ENCODE measurements around the gene YY2.

YY2 gene

GRCh38 chrX:21838937-21839333, 16.9 kb upstream of the YY2 start:
- no peaks in the 10 kb centered on the region for H3K27me3 ChIP-seq
- H3K27ac ChIP-seq, result peak overlapping the region; percentile 88
- no peaks in the 10 kb centered on the region for H3K4me1 ChIP-seq
- no peaks in the 10 kb centered on the region for H3K9me3 ChIP-seq
- H4K20me1 ChIP-seq, result no peaks in the 10 kb centered on the region
- peak overlapping the region; percentile 37 for H3K4me2 ChIP-seq
- H3K9ac ChIP-seq, result peak overlapping the region; percentile 84
- no peak for TF ChIP-seq Cebpa-rat (IDR thresholded peaks at IDR 0.05)
- H3K36me3 ChIP-seq, result no peaks in the 10 kb centered on the region
- peak overlapping the region; percentile 70 for H3K4me3 ChIP-seq

DNA sequence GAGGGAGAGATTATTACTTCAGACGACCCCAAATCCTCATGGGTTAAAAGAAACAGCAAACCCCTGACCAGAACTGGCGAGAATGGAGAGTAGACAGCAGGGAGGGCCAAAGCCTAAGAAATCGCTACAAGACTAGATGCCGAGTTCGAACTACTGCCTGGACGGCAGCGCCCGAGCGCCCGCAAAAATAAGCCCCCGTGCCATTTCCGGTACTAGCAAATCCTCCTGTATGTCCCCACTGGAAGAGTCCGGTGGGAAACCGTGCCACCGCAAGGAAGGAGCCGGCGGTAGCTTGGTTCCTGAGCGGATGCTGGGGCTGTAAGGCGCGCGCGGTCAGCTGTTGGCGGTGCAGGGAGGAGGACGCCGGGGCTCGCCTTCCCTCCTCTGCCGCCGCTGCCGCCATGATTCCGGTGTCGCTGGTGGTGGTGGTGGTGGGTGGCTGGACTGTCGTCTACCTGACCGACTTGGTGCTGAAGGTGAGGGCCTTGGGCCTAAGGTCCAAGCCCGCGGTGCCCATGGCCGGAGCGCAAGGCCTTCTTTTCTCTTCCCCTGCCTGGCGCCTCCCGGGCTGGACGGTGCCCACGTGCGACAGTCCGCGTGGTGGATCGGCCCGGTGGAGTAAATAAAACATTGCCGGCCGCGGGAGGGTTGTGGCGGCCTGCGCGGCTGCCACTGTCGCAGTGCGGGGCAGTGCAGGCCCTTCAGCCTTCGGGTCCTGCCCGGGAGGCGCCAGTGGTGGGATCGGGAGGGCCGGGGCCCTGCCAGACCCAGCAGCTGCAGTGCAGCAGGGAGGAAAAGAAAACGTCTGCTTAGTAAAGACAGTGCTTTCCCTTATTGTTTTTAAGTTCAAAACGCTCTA, 16.2 kb upstream of the YY2 start, which contains the start of gene MBTPS2:
Gene MBTPS2 (plus strand): TSS at position 284 of the 859 bp plus-strand sequence. CDS start 118 bp downstream, at position 402.
- H3K36me3 ChIP-seq, result no peaks in the 10 kb centered on the region
- no peaks in the 10 kb centered on the region for H3K27me3 ChIP-seq
- H3K9ac ChIP-seq, result peak within 1 kb of the TSS; percentile 84
- no peaks in the 10 kb centered on the region for H4K20me1 ChIP-seq
- H3K4me3 ChIP-seq, result peak within 1 kb of the TSS; percentile 70
- H3K9me3 ChIP-seq, result no peaks in the 10 kb centered on the region
- H3K27ac ChIP-seq, result peak within 1 kb of the TSS; percentile 88
- H3K4me2 ChIP-seq, result peak within 1 kb of the TSS; percentile 66
- no peak for TF ChIP-seq Cebpa-rat (IDR thresholded peaks at IDR 0.05)
- H3K4me1 ChIP-seq, result no peaks in the 10 kb centered on the region

DNA sequence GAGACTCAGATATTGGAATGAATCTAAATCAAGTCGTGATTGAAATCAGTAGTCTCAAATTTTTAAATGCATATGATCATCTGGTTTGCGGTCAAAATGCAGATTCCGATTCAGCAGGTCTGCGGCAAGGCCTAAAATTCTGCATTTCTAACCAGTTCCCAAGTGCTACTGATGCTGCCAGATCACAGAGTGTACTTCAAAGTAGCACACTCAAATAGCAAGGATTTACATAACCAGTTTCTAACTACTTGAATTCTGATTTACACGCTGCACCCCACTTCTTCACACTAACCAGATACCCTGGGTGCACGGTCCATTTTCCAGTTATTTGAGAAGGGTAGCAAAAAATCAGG, 15.6 kb upstream of the YY2 start:
- H3K9ac ChIP-seq, result peak overlapping the region; percentile 84
- no peaks in the 10 kb centered on the region for H3K9me3 ChIP-seq
- no peaks in the 10 kb centered on the region for H3K36me3 ChIP-seq
- no peaks in the 10 kb centered on the region for H3K27me3 ChIP-seq
- H4K20me1 ChIP-seq, result no peaks in the 10 kb centered on the region
- no peak for TF ChIP-seq Cebpa-rat (IDR thresholded peaks at IDR 0.05)
- peak overlapping the region; percentile 70 for H3K4me3 ChIP-seq
- peak overlapping the region; percentile 66 for H3K4me2 ChIP-seq
- peak overlapping the region; percentile 88 for H3K27ac ChIP-seq
- H3K4me1 ChIP-seq, result no peaks in the 10 kb centered on the region

- no peak for TF ChIP-seq Cebpa-rat (IDR thresholded peaks at IDR 0.05)
- H3K9me3 ChIP-seq, result no peaks in the 10 kb centered on the region
- H3K27ac ChIP-seq, result no peak overlapping the region
- no peak overlapping the region for H3K4me3 ChIP-seq
- no peak overlapping the region for H3K9ac ChIP-seq
- no peaks in the 10 kb centered on the region for H3K27me3 ChIP-seq
- no peaks in the 10 kb centered on the region for H4K20me1 ChIP-seq
- no peak overlapping the region for H3K4me2 ChIP-seq
- peaks cover 25% of the 10 kb centered on the region for H3K36me3 ChIP-seq
- H3K4me1 ChIP-seq, result no peaks in the 10 kb centered on the region
These were observed 12.6 kb upstream of the YY2 start for GRCh38 chrX:21843179-21843578.

GRCh38 chrX:21845096-21845495, 10.7 kb upstream of the YY2 start:
- TF ChIP-seq Cebpa-rat (IDR thresholded peaks at IDR 0.05), result no peak
- Histone ChIP-seq H4K20me1 (no peaks in the 10 kb centered on the region), H3K9ac (no peak overlapping the region), H3K27me3 (no peaks in the 10 kb centered on the region), H3K36me3 (peaks cover 29% of the 10 kb centered on the region), H3K4me2 (no peak overlapping the region), H3K27ac (no peak overlapping the region), H3K4me3 (no peak overlapping the region), H3K4me1 (no peaks in the 10 kb centered on the region), H3K9me3 (no peaks in the 10 kb centered on the region)

- no peaks in the 10 kb centered on the region for H3K27me3 ChIP-seq
- no peak overlapping the region for H3K4me2 ChIP-seq
- peaks cover 46% of the 10 kb centered on the region for H3K36me3 ChIP-seq
- no peaks in the 10 kb centered on the region for H3K4me1 ChIP-seq
- no peak for TF ChIP-seq Cebpa-rat (IDR thresholded peaks at IDR 0.05)
- no peaks in the 10 kb centered on the region for H4K20me1 ChIP-seq
- no peaks in the 10 kb centered on the region for H3K9me3 ChIP-seq
- no peak overlapping the region for H3K27ac ChIP-seq
- no peak overlapping the region for H3K4me3 ChIP-seq
- H3K9ac ChIP-seq, result no peak overlapping the region
These were observed 8.4 kb upstream of the YY2 start for GRCh38 chrX:21847342-21847741.

GRCh38 chrX:21853578-21853977, 2.2 kb upstream of the YY2 start:
- Histone ChIP-seq H3K9me3 (peaks cover 22% of the 10 kb centered on the region), H3K27me3 (no peaks in the 10 kb centered on the region), H3K9ac (no peak overlapping the region), H3K27ac (no peak overlapping the region), H3K36me3 (peaks cover 46% of the 10 kb centered on the region), H3K4me1 (no peaks in the 10 kb centered on the region), H3K4me3 (no peak overlapping the region), H3K4me2 (no peak overlapping the region), H4K20me1 (no peaks in the 10 kb centered on the region)
- TF ChIP-seq Cebpa-rat (IDR thresholded peaks at IDR 0.05), result no peak

DNA sequence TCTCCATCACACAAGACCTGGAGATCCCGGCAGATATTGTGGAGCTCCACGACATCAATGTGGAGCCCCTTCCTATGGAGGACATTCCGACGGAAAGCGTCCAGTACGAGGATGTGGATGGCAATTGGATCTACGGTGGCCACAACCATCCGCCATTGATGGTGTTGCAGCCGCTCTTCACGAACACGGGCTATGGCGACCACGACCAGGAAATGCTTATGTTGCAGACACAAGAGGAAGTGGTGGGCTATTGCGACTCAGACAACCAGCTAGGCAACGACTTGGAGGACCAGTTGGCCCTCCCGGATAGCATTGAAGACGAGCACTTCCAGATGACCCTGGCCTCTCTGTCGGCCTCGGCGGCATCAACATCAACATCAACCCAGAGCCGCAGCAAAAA, 717 bp downstream of the YY2 start:
- H3K9ac ChIP-seq, result no peak overlapping the region
- H3K36me3 ChIP-seq, result peaks cover 35% of the 10 kb centered on the region
- no peak overlapping the region for H3K4me2 ChIP-seq
- no peak for TF ChIP-seq Cebpa-rat (IDR thresholded peaks at IDR 0.05)
- no peaks in the 10 kb centered on the region for H4K20me1 ChIP-seq
- H3K4me3 ChIP-seq, result no peak overlapping the region
- H3K27ac ChIP-seq, result no peak overlapping the region
- no peaks in the 10 kb centered on the region for H3K27me3 ChIP-seq
- no peaks in the 10 kb centered on the region for H3K4me1 ChIP-seq
- peaks cover 22% of the 10 kb centered on the region for H3K9me3 ChIP-seq

GRCh38 chrX:21863241-21863640, 7.5 kb downstream of the YY2 start:
- H3K4me2 ChIP-seq, result no peak overlapping the region
- H4K20me1 ChIP-seq, result no peaks in the 10 kb centered on the region
- H3K36me3 ChIP-seq, result no peaks in the 10 kb centered on the region
- H3K9me3 ChIP-seq, result no peaks in the 10 kb centered on the region
- no peak for TF ChIP-seq Cebpa-rat (IDR thresholded peaks at IDR 0.05)
- H3K9ac ChIP-seq, result no peak overlapping the region
- H3K27me3 ChIP-seq, result no peaks in the 10 kb centered on the region
- no peak overlapping the region for H3K4me3 ChIP-seq
- no peak overlapping the region for H3K27ac ChIP-seq
- H3K4me1 ChIP-seq, result no peaks in the 10 kb centered on the region

DNA sequence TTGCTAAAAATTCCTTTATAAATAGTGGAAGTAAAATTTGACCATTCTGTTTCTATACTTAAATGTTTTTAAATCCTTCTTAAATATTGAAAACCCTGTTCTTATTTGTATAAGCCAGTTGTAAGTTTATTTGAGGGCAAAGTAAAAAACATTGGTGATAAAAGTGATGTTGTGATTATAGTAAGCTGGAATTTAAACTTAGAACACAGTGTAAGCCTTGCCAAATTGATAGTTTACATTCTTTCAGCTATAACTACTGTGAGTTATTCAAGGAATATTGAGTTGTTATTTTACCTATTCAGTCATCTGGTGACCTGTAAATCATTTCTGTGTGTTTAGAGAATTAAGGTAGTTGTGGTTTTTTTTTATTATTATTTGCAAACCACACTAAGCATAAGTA, 9.6 kb downstream of the YY2 start:
- Histone ChIP-seq H3K36me3 (no peaks in the 10 kb centered on the region; the same call in 1 of the 2 replicates), H4K20me1 (no peaks in the 10 kb centered on the region), H3K9me3 (no peaks in the 10 kb centered on the region), H3K9ac (no peak overlapping the region), H3K4me3 (no peak overlapping the region), H3K4me2 (no peak overlapping the region), H3K27ac (no peak overlapping the region), H3K4me1 (no peaks in the 10 kb centered on the region), H3K27me3 (no peaks in the 10 kb centered on the region)
- TF ChIP-seq Cebpa-rat (IDR thresholded peaks at IDR 0.05), result no peak
